GM19099 (cell line): Measurements from ENCODE around the gene TMEM42.

ENCODE experiments used
- POLR2A ChIP-seq: IDR thresholded peaks from 3 replicates; pipeline ENCODE4 v1.6.1; 2011; ENCODE audit warnings: low read depth; ENCODE audit not compliant: insufficient read length; ENCODE audit errors: extremely low read depth

The TMEM42 gene

GRCh38 chr3:44896440-44896839, 34.7 kb downstream of the TMEM42 start:
- TF ChIP-seq POLR2A: no peak

GRCh38 chr3:44899683-44900367, 38.1 kb downstream of the TMEM42 start:
- TF ChIP-seq POLR2A: no peak

- no peak for TF ChIP-seq POLR2A
Measured at GRCh38 chr3:44902628-44903027, 40.9 kb downstream of the TMEM42 start.

- TF ChIP-seq POLR2A: no peak
Measured at GRCh38 chr3:44903314-44903713, 41.6 kb downstream of the TMEM42 start.

- TF ChIP-seq POLR2A: no peak
Measured at GRCh38 chr3:44903751-44904150, 42.0 kb downstream of the TMEM42 start.

- TF ChIP-seq POLR2A: no peak
Measured at GRCh38 chr3:44905446-44906157, 43.9 kb downstream of the TMEM42 start.

- no peak for TF ChIP-seq POLR2A
Measured at GRCh38 chr3:44906997-44907396, 45.3 kb downstream of the TMEM42 start.

- TF ChIP-seq POLR2A: no peak
Measured at GRCh38 chr3:44907612-44908011, 45.9 kb downstream of the TMEM42 start.

- TF ChIP-seq POLR2A: no peak
Measured at GRCh38 chr3:44909063-44909462, 47.4 kb downstream of the TMEM42 start.

- no peak for TF ChIP-seq POLR2A
Measured at GRCh38 chr3:44910693-44911092, 49.0 kb downstream of the TMEM42 start.

- TF ChIP-seq POLR2A: no peak
Measured at GRCh38 chr3:44913868-44914468, 52.3 kb downstream of the TMEM42 start.

GRCh38 chr3:44914936-44915335, 53.2 kb downstream of the TMEM42 start:
- no peak for TF ChIP-seq POLR2A
